Stimulated activated CD4-positive, alpha-beta T cell treated with anti-CD3 and anti-CD28 coated beads, TNF-alpha, amount 100 ng/mL, for 1 hour (primary cell): ENCODE results near the gene NME3.
"Not testable (repeated sequence)": the region's sequence is repeated elsewhere in the genome, so short reads cannot be mapped to it uniquely, and the experiment has no call there.

Source experiments
- DNase-seq, 3 donors: peaks; one replicate each; pipeline ENCODE4 v3.0.0-alpha.2; 2020; ENCODE audit warnings: low read depth in 3 of 3, low spot score in 1 of 3

The NME3 gene

GRCh38 chr16:1771188-1771863 is at the start of gene NME3:
TSS of gene NME3 (minus strand) at chr16:1771543. CDS start at chr16:1771534, 9 bp downstream.
- peak in 2 of 3 donors; percentile 50 to 78 for DNase-seq

GRCh38 chr16:1820946-1821290 is 49.6 kb upstream of the NME3 start:
- DNase-seq: no peak

- DNase-seq: no peak
These were observed 49.0 kb upstream of the NME3 start for GRCh38 chr16:1820096-1820945.

GRCh38 chr16:1819611-1820010 is 48.3 kb upstream of the NME3 start:
- DNase-seq: no peak

GRCh38 chr16:1818873-1819525 is 47.7 kb upstream of the NME3 start:
- DNase-seq: no peak

- DNase-seq: no peak
These were observed 47.0 kb upstream of the NME3 start for GRCh38 chr16:1818204-1818872.

- DNase-seq: no peak
These were observed 46.4 kb upstream of the NME3 start for GRCh38 chr16:1817716-1818115.

GRCh38 chr16:1817276-1817589 is 45.9 kb upstream of the NME3 start:
- DNase-seq: no peak

- no peak for DNase-seq
These were observed 45.3 kb upstream of the NME3 start for GRCh38 chr16:1816396-1817275.

- DNase-seq: no peak
These were observed 44.1 kb upstream of the NME3 start for GRCh38 chr16:1815461-1815860.

GRCh38 chr16:1812732-1813163 is 41.4 kb upstream of the NME3 start:
- peak in 2 of 3 donors; percentile 24 to 26 for DNase-seq

- DNase-seq: no peak
These were observed 39.2 kb upstream of the NME3 start for GRCh38 chr16:1810536-1810935.

GRCh38 chr16:1810106-1810505 is 38.8 kb upstream of the NME3 start:
- DNase-seq: no peak

- DNase-seq: no peak
These were observed 38.0 kb upstream of the NME3 start for GRCh38 chr16:1809281-1809801.

GRCh38 chr16:1808691-1809090 is 37.3 kb upstream of the NME3 start:
- DNase-seq: no peak

- DNase-seq: no peak
These were observed 36.3 kb upstream of the NME3 start for GRCh38 chr16:1807626-1808025.

- DNase-seq: no peak
These were observed 29.4 kb upstream of the NME3 start for GRCh38 chr16:1800701-1801100.

- not testable (repeated sequence) for DNase-seq
These were observed 27.9 kb upstream of the NME3 start for GRCh38 chr16:1799263-1799662.

- no peak for DNase-seq
These were observed 23.7 kb upstream of the NME3 start for GRCh38 chr16:1794908-1795666.
